OCI-LY3 (cell line): ENCODE measurements around the gene OTOG.

ENCODE experiments used
- CTCF ChIP-seq: fragments of 200-600, 300-600 bp; sonication (generic); IDR thresholded peaks from 2 replicates; pipeline ENCODE4 v1.5.1; 2014; ENCODE audit warnings: antibody characterized with exemption, low read length, low read depth
- EZH2phosphoT487 ChIP-seq: fragments of 200-600 bp; shearing (Covaris generic); IDR thresholded peaks from 2 replicates; pipeline ENCODE4 v1.6.1; 2018; ENCODE audit warnings: antibody characterized with exemption, mixed run types, low read depth

DNA sequence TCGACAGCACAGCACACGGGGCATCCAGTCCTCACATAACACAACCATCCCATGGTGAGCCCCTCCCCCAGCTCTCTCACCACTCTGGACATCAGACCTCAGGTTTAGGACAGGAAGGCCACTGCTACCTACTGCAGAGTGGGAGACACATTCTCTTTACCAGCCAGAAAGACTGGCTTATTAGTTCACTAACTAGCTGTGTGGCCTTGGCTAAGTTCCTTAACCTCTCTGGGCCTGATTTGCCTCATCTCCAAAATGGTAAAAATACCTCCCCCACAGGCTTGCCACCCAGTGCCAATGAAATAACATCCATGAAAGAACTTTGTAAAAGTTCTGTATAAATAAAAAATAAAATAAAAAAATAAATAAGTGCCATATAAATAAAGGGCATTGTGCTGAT lies 35.0 kb upstream of the OTOG start:
- no peak for TF ChIP-seq CTCF
- no peak for TF ChIP-seq EZH2phosphoT487
